Brain pericyte (primary cell): ENCODE results near the gene UNC13B.

ENCODE experiments used
- DNase-seq: peaks from one replicate; pipeline ENCODE4 v3.0.0-alpha.2; 2012; ENCODE audit warnings: low read depth, low spot score

The UNC13B gene

DNA sequence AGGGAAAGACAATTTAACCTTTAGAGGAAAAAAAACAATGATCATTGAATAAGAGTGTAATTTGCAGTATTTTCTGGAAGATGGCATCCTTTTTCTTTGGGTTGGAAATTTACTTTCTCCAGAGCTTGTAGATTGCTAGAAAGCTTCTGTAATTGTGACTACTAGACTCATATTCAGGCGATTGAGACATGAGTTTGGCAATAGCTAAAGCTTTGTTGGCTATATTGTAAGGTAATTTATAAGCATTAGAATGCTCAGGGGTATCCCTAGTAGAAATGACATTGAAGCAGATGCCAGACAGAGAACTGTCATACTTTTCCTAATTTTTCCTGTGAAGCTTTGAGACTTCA lies 115.3 kb downstream of the UNC13B start:
- no peak for DNase-seq

DNA sequence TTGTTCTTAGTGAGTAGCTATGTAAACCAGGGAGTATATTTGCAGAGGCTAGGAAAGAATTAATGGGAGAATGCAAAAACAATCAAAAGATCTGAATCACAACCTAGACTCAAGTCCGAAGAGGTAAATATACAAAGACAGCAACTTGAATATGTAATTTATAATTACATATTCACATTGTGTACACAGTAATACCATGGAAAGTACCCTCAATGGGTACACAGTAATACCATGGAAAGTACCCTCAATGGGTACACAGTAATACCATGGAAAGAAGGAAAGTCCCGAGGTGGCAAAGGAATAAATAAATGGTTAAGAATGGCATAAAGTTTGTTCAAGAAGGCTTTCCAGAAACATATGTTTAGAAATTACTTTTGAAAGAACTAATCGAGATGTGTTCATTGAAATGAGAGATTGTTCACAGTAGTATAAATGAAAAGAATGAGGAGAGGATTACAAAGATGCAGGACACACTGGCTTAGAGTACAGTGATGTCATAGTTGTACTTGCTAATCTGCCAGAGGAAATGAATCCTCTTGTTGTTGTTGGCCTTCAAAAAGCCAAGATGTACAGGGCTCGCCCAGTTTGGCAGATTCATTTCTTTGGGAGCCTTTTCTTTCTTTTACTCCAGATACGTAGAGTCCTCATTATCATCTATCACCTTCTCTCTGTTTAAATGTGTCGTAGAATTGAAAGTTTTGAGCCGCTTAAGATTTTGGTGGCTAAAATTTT lies 116.0 kb downstream of the UNC13B start:
- DNase-seq: peak; percentile 31

DNA sequence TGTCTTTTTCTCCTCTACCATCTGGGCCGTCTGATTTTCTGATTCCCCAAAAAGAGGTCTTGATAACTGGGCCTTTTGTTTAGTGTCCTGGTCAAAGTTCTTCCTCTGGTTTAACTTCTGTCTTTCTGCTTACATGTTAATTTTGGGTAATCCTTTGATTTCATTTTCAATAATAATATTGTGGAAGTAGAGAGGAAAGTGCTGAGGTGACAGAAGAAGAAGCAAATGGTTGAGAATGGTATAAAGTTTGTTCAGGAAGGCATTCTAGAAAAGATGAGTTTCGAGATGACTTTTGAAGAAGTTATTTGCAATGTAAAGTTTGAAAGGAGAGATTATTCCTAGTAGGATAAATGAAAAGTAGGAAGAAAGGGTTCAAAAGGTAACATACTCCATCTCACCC lies 118.1 kb downstream of the UNC13B start:
- DNase-seq: no peak

DNA sequence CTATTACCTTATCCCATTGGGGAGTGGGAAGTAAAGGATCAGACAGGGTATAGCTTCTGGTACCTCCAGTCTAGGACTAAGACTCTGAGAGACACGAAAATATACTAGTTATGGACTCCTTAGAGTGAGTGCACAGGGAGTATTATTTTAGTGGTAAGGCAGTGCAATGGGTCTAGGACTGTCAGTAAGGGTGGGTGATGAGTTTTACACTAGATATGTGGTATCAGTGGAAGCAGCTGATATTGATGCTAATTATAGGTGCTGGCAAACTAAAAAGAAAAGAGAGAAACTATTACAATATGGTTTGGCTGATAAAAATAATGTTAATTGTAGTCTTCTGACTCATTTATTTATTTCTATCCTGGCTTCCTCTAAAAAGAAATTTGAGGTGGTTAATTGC lies 118.6 kb downstream of the UNC13B start:
- no peak for DNase-seq

DNA sequence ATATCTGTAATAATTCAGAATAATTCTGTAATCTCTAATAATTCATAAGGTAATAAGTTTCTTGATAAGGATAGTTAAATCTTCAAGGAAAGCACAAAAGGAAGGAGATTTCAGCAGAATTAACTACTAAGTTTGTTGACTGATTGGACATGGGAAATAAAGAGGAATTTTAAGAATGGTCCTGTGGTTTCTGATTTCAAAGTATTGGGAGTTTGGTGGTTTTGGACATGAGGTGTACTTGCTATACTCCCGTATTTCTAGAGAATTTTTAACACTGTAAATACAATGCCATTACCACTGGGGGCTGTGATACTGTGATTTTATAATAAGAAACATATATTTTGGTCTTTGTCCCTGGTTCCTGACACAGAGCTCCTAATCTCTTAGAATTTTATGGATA lies 123.9 kb downstream of the UNC13B start:
- DNase-seq: no peak

DNA sequence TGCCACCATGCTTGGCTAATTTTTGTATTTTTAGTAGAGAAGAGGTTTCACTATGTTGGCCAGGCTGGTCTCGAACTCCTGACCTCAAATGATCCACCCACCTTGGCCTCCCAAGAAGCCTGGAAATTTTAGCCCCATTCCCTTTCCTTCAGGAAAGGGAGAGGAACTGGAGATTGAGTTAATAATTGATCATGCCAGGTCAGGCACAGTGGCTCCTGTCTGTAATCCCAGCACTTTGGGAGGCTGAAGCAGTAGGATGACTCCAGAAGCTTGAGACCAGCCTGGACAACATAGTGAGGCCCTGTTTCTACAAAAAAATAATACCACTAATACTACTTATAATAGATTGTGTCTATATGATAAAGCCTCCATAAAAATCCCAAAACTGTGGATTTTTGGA lies 124.6 kb downstream of the UNC13B start:
- no peak for DNase-seq

DNA sequence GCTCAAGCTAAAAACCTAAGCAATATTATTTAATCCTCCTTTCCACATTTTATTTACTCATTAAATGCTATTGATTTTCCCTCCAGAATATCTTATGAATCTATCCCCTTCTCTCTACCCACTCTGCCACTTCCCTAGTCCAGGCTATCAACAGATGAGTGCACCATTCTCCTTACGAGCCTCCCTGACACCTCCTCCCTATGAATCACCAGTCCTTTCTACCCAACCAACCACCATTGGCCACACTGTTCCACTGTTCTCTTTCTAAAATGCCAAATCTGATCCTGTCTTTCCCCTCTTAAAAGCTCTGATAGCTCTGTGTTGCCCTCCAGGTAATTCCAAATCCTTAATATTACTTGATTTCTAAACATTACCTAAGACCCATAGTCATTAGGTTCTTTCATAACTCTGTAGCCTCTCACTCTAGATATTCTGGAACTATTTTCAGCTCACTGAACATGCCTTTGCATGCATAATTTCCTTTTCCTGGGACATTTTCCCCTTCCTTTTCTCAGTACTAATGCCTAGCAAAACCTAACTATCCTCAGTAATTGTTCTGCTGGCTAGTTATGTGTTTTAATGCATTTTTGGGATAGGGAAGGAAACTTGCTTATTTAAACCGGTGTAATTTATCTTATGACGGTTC lies 126.3 kb downstream of the UNC13B start:
- DNase-seq: no peak

DNA sequence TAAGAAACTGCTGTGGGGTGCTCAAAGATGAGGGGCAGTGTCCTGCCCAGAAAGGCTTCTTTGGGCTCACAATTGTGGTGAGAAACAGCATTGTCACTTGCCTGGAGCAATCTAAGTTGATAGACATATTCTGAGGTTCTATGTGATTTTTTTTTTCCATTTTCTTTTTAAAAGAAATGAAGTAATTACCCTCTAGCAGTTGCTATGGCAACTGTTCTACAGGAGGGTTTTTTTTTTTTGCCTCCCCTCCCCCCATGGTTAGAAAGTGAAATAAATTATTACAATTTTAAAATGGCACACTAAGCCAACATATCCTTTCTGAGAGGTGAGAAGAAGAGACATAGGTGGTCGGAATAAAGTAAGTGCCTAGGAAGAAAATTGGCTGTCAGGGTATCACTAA lies 127.0 kb downstream of the UNC13B start:
- no peak for DNase-seq

DNA sequence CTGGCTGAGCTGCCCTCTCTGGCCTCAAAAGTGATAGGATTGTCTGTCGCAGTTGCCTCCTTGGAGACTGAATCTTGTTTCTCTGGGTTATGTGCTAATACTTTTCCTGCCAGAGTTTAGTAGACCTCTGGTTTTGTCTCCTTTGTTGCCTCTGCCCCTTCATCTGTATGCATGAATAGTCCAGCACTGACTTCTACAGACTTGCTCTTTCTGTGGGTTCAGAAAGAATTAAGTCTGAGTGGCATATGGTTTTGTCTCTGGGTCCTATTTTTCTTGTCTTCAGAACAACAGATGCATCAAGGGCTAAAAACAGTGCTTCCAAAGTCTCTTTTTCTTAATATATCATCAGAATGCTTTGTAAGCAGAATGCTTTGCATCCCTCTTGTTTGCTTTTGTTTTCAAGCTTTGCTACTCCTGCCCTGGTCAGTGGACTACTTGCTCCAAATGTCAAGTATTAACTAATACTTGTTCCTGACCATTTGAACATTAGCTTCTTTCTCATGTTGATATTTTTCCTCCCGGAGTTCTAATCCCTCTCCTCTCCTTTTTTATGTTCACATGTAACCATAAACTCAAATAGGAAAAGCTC lies 131.7 kb downstream of the UNC13B start:
- no peak for DNase-seq

DNA sequence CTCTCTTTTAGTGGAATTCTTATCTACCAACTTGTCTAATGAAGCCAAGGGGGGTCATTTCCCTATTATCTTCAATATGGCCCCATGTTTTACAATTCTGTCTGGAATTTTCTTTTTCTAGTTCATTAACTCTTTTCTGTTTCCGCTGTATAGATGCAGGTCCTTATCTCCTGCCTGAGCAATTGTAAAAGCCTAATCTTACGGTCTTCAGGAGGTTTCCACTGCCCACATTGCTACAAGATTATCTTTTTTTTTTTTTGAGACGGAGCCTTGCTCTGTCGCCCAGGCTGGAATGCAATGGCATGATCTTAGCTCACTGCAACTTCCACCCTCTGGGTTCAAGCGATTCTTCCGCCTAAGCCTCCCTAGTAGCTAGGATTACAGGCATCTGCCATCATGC lies 132.3 kb downstream of the UNC13B start:
- no peak for DNase-seq

DNA sequence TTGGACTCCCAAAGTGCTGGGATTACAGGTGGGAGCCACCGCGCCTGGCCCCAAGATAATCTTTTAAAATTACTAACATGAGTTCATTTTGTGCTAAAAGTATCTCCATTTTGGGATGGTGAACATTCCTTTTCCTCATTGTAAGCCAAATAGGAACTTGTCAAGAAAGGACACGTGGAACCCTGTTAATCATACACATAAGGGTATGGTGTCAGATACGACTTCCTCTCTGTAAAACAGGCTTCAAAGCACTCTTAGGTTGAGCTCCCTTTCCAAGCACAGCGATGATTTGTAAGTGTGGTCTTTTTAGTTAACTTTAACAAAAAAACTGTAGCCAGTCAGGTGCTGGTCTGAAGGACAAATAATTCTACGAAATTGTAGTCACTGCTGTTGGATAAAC lies 132.7 kb downstream of the UNC13B start:
- no peak for DNase-seq

DNA sequence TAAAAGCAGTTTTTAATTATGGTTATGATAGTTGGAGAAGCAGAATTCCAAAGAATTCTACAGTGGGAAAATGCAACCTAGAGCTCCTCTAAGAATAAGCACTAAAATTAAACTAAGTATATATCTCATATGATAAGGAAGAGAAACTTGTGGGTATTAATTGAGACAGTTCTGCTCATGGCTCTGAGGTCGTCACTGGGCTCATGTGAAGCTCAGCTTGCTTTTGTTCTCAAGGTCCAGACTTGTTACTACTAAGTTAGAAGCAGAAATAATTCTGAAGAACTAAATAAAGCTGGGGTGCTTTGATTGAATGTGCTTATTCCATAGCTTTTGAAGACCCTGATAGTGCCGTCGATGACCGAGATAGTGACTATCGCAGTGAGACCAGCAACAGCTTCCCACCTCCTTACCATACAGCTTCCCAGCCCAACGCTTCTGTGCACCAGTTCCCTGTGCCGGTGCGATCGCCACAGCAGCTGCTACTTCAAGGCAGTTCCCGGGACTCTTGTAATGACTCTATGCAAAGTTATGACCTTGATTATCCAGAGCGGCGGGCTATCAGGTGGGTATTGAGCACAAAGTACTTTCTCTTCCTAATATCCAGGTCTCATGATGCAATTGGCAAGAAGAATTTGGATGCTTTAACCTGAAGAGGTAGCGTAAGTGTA lies 133.7 kb downstream of the UNC13B start:
- DNase-seq: no peak

DNA sequence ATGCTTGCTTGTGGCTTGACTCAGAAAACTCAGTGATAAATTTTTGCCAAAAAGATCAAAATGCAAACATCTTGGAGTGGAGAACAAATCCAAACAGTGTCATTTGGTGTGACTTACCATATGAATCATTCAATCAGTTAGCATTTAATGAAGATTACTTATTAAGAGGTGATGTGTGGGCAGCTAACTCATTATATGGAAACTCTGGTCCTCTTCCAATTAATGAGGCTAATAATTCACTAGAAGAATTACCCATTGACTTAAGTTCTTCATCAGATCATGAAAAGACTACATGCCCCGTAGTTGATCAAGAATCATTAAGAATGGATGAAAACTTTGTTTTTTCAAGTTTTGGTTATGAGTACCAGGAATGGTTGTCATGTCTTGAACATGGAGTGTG lies 141.8 kb downstream of the UNC13B start:
- DNase-seq: no peak

DNA sequence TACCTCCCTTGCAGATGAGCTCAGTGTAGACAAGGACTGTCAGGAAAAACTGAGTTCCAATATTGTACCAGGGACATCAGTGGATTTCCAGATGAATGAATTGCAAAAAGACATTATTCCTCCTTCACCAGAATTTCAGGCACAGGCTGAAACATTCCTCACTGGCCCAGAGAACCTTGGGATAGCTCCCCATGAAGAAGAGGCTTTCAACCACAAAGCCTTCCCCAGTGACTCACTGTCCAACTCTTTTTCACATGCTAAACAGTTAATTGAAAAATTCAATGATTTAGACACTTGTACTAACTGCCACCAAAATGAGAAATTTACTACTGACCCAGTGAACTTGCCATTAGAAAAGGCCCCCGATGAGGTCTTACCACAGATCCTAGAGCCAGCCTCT lies 144.5 kb downstream of the UNC13B start:
- DNase-seq: no peak

DNA sequence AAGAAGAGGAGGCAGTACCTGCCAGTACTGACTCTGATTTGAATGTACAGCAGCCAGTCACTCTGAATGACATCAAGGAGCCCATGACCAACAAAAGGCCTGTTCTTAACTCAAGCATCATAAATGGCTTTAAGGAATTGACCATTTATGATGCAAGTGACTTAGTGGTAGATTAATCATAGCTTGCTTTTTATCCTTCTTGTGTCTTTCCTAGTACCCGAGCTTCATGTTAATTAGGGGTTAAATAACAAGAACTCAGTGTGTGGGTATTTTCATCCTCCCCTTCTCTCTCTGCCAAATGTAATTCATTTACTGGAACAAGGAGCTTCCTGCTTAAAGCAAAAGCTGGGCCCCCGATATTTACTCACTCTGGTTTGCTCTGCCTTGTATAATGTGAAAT lies 146.5 kb downstream of the UNC13B start:
- no peak for DNase-seq

DNA sequence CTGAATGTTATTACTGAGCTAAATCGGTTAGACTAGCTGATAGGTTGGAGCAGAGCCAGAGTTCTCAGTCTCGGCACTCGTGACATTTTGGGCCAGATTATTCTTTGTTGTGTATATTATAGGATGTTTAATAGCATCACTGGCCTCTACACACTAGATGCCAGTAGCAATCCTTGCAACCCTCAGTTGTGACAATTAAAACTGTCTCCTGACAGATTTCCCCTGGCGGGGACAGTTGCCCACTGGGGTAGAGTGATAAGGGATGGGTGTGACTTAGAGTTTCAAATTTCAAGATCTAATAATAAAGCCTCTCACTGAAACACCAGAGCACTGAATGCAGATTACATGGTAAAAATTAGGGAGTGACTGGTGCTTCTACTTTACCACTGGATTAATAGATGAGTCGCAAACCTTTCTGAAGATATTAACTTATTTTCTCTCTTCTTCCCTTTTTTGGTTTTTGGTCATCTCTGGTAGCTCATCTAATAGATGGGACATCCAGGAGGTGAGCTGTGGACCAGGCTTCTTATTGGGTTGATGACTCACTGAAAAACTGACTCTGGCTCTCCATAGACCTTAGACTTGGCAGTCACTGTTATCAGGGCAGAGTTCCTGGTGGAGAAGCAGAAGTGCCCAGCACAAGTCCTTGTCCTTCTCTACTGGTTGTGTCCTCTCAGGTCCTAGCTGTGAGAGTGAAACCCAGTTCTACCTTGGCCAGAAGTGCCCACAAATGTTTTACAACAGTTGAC lies 150.3 kb downstream of the UNC13B start:
- DNase-seq: no peak

DNA sequence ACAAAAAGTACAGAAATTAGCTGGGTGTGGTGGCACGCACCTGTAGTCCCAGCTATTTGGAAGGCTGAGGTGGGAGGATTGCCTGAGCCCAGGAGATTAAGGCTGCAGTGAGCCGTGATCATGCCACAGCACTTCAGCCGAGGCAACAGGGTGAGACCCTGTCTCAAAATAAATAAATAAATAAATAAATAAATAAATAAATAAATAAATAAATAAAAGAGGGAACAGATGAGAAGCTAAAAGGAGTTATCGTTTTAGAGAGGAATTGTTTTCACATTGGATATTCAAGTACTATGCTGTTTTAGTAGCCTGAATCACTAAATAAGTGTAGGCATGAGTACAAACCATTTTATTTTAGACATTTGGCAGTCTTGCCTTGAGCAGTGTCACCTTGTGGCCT lies 151.7 kb downstream of the UNC13B start:
- no peak for DNase-seq

DNA sequence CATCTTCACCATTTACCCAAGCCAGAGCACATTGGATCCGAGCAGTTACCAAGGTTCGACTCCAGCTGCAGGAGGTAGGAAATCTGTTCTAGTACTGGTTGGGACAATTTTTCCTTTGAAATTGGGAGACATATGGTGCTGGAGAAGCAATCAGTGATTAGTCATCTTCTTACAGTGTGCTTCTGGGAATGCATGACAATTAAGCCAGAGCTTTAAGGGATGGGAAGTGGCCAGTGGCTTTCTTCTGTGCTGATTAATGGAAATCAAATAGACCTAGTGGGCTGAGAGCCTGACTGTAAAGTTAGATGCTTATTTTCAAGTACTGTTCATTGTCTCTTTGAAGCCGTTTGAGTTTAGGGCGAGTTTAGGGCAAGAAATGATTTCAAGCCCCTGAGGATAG lies 152.1 kb downstream of the UNC13B start:
- no peak for DNase-seq

DNA sequence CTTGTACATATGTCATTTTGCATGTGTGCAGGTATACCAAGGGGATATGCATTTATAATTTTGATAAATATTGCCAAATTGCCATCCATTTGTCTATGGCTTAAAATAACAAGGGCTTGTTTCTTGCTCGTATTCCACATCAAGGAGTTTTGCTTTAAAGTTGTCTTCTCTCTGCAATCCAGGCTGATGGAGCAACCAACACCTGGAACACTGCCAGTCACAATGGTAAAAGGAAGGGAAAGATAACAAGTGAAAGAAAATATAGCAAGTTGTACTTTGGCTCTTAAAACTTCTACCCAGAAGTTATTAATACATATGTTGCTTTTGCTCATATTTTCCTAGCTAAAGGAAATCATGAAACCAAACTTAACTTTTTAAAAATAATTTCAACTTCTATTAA lies 156.9 kb downstream of the UNC13B start:
- DNase-seq: no peak

DNA sequence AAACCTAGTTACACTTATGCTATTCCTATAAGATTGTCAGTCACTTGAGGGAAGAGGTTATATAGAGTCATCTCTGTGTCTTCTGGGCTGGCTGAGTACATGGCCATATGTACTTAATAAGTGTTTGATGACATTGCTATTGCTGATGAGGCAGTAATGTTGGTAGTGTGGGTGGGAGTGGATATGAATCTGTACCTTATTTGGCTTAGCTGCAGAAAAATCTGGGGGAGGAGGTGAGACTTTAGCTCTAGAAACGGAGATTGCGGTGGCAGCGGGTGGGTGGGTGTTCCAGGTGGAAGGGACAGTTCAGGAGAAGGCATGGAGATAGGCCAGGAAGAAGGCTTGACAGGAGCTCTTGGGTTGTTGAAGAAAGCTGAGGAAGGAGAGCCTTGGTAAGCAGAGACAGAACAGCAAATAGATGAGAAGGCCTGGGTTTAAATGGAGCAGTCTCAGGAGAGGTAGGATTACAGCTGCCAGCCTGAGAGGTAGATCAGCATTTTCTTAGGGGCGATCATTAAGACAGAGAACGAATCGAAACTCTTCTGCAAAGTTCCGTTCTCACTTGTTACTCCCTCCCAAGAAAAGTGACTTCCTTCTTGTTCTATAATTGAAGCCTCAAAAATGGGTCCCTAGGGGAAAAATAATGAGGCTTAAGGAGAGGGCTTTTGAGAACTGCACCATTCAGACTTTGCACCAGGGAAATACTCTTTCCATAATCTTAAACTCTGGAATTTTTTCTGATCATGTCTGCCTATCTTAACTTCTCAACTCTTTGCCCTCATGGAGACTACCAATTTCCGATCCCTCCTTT lies 160.5 kb downstream of the UNC13B start:
- no peak for DNase-seq

DNA sequence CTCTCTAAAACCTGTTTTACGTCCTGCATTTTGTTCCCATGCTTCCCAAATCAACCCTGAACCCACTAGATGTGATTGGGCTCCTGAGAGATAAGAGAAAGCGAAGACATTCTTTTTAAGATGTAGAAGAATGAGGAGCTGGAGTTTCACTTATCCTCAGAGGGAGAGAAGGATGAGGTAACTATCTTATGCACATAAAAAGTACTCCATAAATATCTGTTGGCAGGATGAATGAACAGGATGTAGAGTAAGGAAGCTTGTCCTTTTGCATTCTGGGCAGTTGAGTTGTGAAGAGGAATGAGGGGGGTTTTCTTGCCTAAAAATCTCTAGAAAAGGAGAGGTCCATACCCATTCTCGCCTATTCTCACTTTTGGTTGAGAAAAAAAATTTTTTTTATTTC lies 163.2 kb downstream of the UNC13B start:
- no peak for DNase-seq
